Spleen (tissue), 11 donors: ENCODE data around the gene MISFA. TPM values are rescaled to one million over a fixed set of nuclear protein-coding genes. Genes with fewer than 3 reads are reported as not detected.

Source experiments
- DNase-seq: peaks from one replicate; pipeline ENCODE4 v3.0.0-alpha.2; 2020
- H3K27ac ChIP-seq, 8 donors: fragments of 200-600 bp; sonication (generic) in 7 of 8; 1 replicate in 4 of 8; 2 replicates in 4 of 8; pipeline versions ENCODE4 v1.5.0 to v1.8.0; 2016 to 2021; ENCODE audit warnings: inconsistent platforms in 4 of 8, mild to moderate bottlenecking in 4 of 8, moderate library complexity in 1 of 8
- H3K27me3 ChIP-seq, 7 donors: fragments of 200-600 bp; sonication (generic) in 6 of 7; replicated peaks in 1 of 7; 1 replicate in 4 of 7; 2 replicates in 3 of 7; pipeline versions ENCODE4 v1.5.0 to v1.8.0; 2016 to 2021; ENCODE audit warnings: inconsistent platforms in 3 of 7, mild to moderate bottlenecking in 1 of 7
- H3K36me3 ChIP-seq, 6 donors: fragments of 200-600 bp; sonication (generic) in 5 of 6; 1 replicate in 4 of 6; 2 replicates in 2 of 6; pipeline versions ENCODE4 v1.5.0 to v1.8.0; 2016 to 2021; ENCODE audit warnings: inconsistent platforms in 2 of 6
- H3K4me1 ChIP-seq, 6 donors: fragments of 200-600 bp; sonication (generic) in 5 of 6; 1 replicate in 3 of 6; 2 replicates in 3 of 6; pipeline versions ENCODE4 v1.5.0 to v1.8.0; 2016 to 2021; ENCODE audit warnings: inconsistent platforms in 3 of 6
- H3K4me3 ChIP-seq, 8 donors: fragments of 200-600 bp; sonication (generic) in 7 of 8; 1 replicate in 4 of 8; 2 replicates in 4 of 8; pipeline versions ENCODE4 v1.5.0 to v1.8.0; 2016 to 2021; ENCODE audit warnings: inconsistent platforms in 4 of 8, mild to moderate bottlenecking in 4 of 8, moderate library complexity in 2 of 8
- H3K9me3 ChIP-seq, 8 donors: fragments of 200-600 bp; sonication (generic) in 7 of 8; 1 replicate in 4 of 8; 2 replicates in 4 of 8; pipeline versions ENCODE4 v1.5.0 to v1.8.0; 2016 to 2021; ENCODE audit warnings: inconsistent platforms in 4 of 8
- POLR2A ChIP-seq, 3 donors: fragments of 450-650 bp; IDR thresholded peaks; one replicate each; pipeline ENCODE4 v1.5.1; 2017; ENCODE audit warnings: antibody characterized with exemption in 3 of 3, mild to moderate bottlenecking in 1 of 3
- POLR2AphosphoS5 ChIP-seq, 3 donors: sonication (generic); formaldehyde crosslinking; IDR thresholded peaks; one replicate each; pipeline ENCODE4 v1.5.1; 2017; ENCODE audit warnings: antibody characterized with exemption in 3 of 3
- WGBS, 5 donors: extraction: QIAGEN DNeasy Blood & Tissue Kit in 3 of 5; methylation state at CpG; one replicate each; pipeline versions ENCODE4 v1.1.5 to v1.1.7; 2013 to 2018; 5-methylcytosine and 5-hydroxymethylcytosine counted together
- intact Hi-C: fragments of 100-400 bp; cut with DNase I; formaldehyde crosslinking; loops from one replicate; pipeline ENCODE4 v1.15.0; 2023; ENCODE audit warnings: low total_unique reads
- polyA plus RNA-seq, 3 donors: library from polyadenylated mRNA; stranded (reverse); fragments of 200-250 nt; gene quantifications; one replicate each; pipeline ENCODE4 v1.2.1, GENCODE V29; 2013
- total RNA-seq, 7 donors: library from RNA; depleted of rRNA in 3 of 7; stranded (reverse); fragments of >200 nt in 3 of 7; fragmentation: NEBNext Ultra II Directional in 4 of 7; extraction: Animal tissue kit (Norgen Biotek cat#: 25700) in 4 of 7; gene quantifications; one replicate each; pipeline versions ENCODE4 v1.1.0 to v1.2.1, GENCODE V29; 2016 to 2021
- TF ChIP-seq, protein P1 (sequence below), 11 experiments: fragments of 200-600 bp in 7 of 11; fragments of 450-650 bp in 4 of 11; sonication (generic) in 4 of 11; IDR thresholded peaks in 8 of 11; conservative IDR thresholded peaks in 3 of 11; 1 replicate in 7 of 11; 2 replicates in 4 of 11; pipeline versions ENCODE4 v1.4.0 to v1.8.0; 2016 to 2021; ENCODE audit warnings: antibody characterized with exemption in 11 of 11, inconsistent platforms in 4 of 11, mild to moderate bottlenecking in 1 of 11
- donor health status: healthy with polysubstance abuse.
- donor health status: DM: no; HTN: no; CAD: no; lungs with moderate emphysema.
- donor health status: DM: no; HTN: no; CAD: no.
- donor health status: Bipolar disorder and iron deficiency.
- donor health status: healthy.
- donor health status: DM: no; HTN: no; CAD: no.
- donor health status: DM: yes; HTN: yes; CAD: no.

Gene MISFA
- total and polyA plus RNA-seq, 10 donors, result 0.83 to 4.4 (median 1.8) TPM; not detected in 1

GRCh38 chr11:18612394-18612793 is 12.8 kb downstream of the MISFA start:
- Histone ChIP-seq H3K4me3 (no peak overlapping the region), H3K36me3 (peaks cover 3 to 95% (median 57%) of the 10 kb centered on the region in 6 donors), H3K27me3 (no peaks in the 10 kb centered on the region), H3K9me3 (no peaks in the 10 kb centered on the region), H3K27ac (no peak overlapping the region), H3K4me1 (peaks cover 0 to 19% (median 5%) of the 10 kb centered on the region in 6 donors)
- 87 to 97% (median 94%) methylated on average over 4 of the region's 4 CpGs for WGBS, 5 donors
- no peak for DNase-seq
- intact Hi-C loops, result no loop called here
- TF ChIP-seq, protein P1, sequence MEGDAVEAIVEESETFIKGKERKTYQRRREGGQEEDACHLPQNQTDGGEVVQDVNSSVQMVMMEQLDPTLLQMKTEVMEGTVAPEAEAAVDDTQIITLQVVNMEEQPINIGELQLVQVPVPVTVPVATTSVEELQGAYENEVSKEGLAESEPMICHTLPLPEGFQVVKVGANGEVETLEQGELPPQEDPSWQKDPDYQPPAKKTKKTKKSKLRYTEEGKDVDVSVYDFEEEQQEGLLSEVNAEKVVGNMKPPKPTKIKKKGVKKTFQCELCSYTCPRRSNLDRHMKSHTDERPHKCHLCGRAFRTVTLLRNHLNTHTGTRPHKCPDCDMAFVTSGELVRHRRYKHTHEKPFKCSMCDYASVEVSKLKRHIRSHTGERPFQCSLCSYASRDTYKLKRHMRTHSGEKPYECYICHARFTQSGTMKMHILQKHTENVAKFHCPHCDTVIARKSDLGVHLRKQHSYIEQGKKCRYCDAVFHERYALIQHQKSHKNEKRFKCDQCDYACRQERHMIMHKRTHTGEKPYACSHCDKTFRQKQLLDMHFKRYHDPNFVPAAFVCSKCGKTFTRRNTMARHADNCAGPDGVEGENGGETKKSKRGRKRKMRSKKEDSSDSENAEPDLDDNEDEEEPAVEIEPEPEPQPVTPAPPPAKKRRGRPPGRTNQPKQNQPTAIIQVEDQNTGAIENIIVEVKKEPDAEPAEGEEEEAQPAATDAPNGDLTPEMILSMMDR (IDR thresholded peaks at IDR 0.05 in 8 of 11, conservative IDR thresholded peaks at IDR 0.05 in 3 of 11), result no peak
- no peak for TF ChIP-seq POLR2A (IDR thresholded peaks at IDR 0.05)
- TF ChIP-seq POLR2AphosphoS5 (IDR thresholded peaks at IDR 0.05), result no peak

DNA sequence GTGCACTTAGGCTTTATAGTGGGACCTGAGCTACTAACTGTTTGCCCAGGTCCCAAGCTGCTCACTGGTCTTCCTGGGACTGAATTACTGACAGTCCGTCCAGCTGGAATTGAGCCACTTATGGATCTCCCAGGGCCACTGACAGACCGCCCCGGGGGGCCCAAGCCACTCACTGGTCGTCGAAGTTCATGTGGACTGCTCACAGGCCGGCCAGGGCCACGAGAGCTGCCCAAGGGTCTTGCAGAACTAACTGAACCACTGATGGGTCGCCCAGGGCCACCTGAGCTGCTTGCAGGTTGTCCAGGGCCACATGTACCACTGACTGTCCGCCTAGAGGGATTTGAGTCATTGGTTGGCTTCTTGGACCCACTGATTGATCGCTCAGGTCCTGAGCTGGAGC is 15.1 kb downstream of the MISFA start:
- no peak overlapping the region for H3K4me3 ChIP-seq
- TF ChIP-seq, protein P1 (IDR thresholded peaks at IDR 0.05 in 8 of 11, conservative IDR thresholded peaks at IDR 0.05 in 3 of 11), result no peak
- no peak for TF ChIP-seq POLR2AphosphoS5 (IDR thresholded peaks at IDR 0.05)
- TF ChIP-seq POLR2A (IDR thresholded peaks at IDR 0.05), result no peak
- intact Hi-C loops, result no loop called here
- H3K36me3 ChIP-seq, result peaks cover 3 to 72% (median 44%) of the 10 kb centered on the region in 6 donors
- DNase-seq, result no peak
- 93 to 97% (median 95%) methylated on average over 7 to 10 of the region's 10 CpGs for WGBS, 5 donors
- H3K27ac ChIP-seq, result no peak overlapping the region
- H3K4me1 ChIP-seq, result peaks cover 8 to 42% (median 24%) of the 10 kb centered on the region in 6 donors
- no peaks in the 10 kb centered on the region for H3K27me3 ChIP-seq
- H3K9me3 ChIP-seq, result no peaks in the 10 kb centered on the region

DNA sequence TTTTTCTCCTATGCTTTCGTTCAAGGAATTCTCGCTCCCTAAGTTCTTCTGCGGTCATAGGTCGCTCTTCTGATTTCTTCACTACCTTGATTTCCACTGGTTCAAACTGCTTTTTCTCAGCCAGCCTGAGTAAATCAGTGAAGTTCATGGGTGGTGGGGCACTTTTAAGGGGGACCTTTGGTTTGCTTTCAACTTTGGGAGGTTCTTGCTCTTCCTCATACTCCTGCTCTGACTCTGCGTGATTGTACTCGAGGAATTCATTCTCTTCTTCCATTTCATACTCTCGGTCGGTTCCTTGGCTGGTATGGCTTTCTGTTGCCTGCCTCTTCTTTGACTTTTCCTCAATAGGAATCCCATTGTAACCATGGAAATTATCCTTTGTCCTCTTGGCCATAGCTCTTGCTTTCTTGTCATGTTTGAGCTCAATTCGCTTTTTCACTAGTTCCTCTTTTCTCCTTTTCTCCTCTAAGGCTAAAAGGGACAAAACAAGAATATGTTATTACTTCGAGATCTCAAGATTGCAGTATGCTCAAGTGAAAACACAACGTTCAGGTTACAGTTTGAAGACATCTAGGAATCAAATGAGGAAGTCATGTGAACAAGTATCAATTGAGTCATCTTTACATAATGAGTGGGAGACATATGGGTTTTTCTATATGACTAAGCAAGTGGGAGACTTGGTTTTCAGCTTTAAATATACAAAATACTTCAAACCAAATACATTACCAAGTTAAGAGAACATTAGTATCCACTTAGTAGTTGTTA is 16.2 kb downstream of the MISFA start:
- peaks cover 8 to 48% (median 24%) of the 10 kb centered on the region in 6 donors for H3K4me1 ChIP-seq
- intact Hi-C loops, result no loop called here
- TF ChIP-seq, protein P1 (IDR thresholded peaks at IDR 0.05 in 8 of 11, conservative IDR thresholded peaks at IDR 0.05 in 3 of 11), result no peak
- no peak for TF ChIP-seq POLR2AphosphoS5 (IDR thresholded peaks at IDR 0.05)
- no peak for TF ChIP-seq POLR2A (IDR thresholded peaks at IDR 0.05)
- WGBS, 5 donors, result 71 to 83% (median 73%) methylated on average over 11 of the region's 11 CpGs
- no peaks in the 10 kb centered on the region for H3K27me3 ChIP-seq
- no peak overlapping the region for H3K4me3 ChIP-seq
- DNase-seq, result no peak
- H3K9me3 ChIP-seq, result no peaks in the 10 kb centered on the region
- no peak overlapping the region for H3K27ac ChIP-seq
- H3K36me3 ChIP-seq, result peaks cover 3 to 61% (median 36%) of the 10 kb centered on the region in 6 donors

DNA sequence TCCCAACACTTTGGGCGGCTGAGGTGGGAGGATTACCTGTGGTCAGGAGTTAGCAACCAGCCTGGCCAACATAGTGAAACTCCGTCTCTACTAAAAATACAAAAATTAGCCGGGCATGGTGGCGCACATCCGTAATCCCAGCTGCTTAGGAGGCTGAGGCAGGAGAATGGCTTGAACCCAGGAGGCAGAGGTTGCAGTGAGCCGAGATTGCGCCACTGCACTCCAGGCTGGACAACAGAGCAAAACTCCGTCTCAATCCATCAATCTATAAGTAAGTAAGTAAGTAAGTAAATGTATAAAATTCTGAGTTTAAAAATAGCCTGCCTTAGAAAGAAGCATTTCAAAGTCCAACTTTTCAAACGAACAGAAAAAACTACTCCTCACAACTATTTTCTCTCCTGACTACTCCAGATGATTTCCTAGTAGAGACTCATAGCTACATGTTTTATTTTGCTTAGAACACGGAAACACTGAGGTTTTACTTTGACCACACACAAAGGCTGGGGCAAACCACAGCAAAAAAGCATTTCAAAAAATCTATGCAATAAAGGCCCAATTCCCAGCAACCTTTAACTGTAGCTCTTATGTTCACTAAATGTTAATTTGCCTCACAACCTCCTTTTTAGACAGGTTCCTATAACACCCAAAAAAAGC is 18.2 kb downstream of the MISFA start:
- DNase-seq, result no peak
- Histone ChIP-seq H3K4me3 (no peak overlapping the region), H3K4me1 (peaks cover 8 to 60% (median 24%) of the 10 kb centered on the region in 6 donors), H3K27ac (peak overlapping the region in 6 of 8 donors; percentile 1 to 53 (median 28)), H3K9me3 (no peaks in the 10 kb centered on the region), H3K36me3 (peaks cover 3 to 41% (median 25%) of the 10 kb centered on the region in 6 donors), H3K27me3 (no peaks in the 10 kb centered on the region)
- TF ChIP-seq POLR2AphosphoS5 (IDR thresholded peaks at IDR 0.05), result no peak
- TF ChIP-seq POLR2A (IDR thresholded peaks at IDR 0.05), result no peak
- TF ChIP-seq, protein P1 (IDR thresholded peaks at IDR 0.05 in 8 of 11, conservative IDR thresholded peaks at IDR 0.05 in 3 of 11), result no peak
- 57 to 67% (median 63%) methylated on average over 10 of the region's 10 CpGs for WGBS, 5 donors
- intact Hi-C loops, result no loop called here
